Measurements from ENCODE around the gene IL13. TPM values are rescaled to one million over a fixed set of nuclear protein-coding genes. Genes with fewer than 3 reads are reported as not detected.
A peak's percentile ranks its signal among the peaks of the same experiment; 100 is the strongest.

The IL13 gene
- polyA plus RNA-seq, 2 of the 4 experiments (the other 2 are of a cell fraction) = 0.13 TPM; not detected in 1

DNA sequence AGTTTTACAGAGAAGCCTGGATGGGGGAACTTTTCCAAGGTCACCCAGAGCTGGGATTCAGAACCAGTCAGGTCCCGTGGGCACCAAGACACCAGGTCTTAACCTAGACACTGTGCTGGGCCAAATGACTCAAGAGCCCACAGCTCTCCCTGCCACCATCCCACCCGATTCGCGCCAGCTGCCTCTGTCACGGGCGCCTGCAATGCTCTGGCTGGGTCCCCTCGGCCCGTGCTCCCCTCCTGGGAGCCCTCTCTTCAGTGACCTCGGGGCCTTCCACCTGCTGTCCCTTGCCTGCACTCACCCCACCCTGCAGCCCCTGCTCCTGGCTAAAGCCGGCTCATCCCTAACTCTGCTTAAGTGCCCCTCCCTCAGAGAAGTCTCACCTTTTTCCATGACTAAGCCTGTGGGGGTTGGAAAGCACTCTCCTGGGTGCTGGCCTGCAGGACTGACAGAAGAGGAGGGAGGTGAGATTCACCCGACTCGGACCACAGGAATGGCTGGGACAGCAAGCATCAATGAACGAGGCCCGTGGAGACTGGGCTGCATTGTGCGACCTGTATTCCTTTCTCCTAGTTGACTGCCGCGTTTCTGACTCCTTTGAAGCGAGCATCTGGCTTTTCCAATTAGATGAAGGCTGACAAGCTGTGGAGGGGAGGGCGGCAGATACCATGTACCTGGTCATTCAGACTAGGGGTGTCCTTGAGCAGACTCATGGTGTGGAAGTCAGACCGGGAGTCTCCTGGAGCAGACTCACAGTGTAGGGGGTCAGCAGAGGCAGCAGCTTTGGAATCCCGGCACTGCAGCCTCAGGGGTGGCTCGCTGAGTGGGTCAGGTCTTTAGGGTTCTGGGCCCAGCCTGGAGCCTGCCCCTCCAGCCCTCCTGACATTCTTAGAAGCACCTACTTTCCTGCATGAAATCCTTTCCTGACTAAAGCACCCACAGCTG lies 10.1 kb downstream of the IL13 start:
- Histone ChIP-seq H3K9me3 (no peaks in the 10 kb centered on the region), H3K27ac (no peak overlapping the region), H3K4me1 (no peaks in the 10 kb centered on the region), H3K4me3 (no peak overlapping the region), H3K4me2 (no peak overlapping the region)
- TF ChIP-seq HOXB5 (CRISPR knock-in tag; IDR thresholded peaks at IDR 0.05) = no peak
- TF ChIP-seq CBX8 (IDR thresholded peaks at IDR 0.05) = no peak
- TF ChIP-seq RNF2 (IDR thresholded peaks at IDR 0.05; ENCODE audit: borderline replicate concordance, low read depth) = no peak
- TF ChIP-seq REST (IDR thresholded peaks at IDR 0.05) = no peak
- POLR2A ChIA-PET = no interaction called here
- 67% methylated on average over 17 of the region's 22 CpGs for WGBS (ENCODE audit: missing lambda C conversion rate)
- CTCF ChIA-PET = interaction anchor here (1.1 to 1.3 kb wide), 2 partner anchors 9 to 12 kb away, joined by 3 read pairs; no protein-coding TSS in a partner anchor
- DNase-seq (ENCODE audit: low read depth in 1 of 2, low spot score in 1 of 2) (no peak), ATAC-seq (0 out of 6 replicates have a peak, but pooled peaks of 1 of the 2 experiments have one; percentile 8), FAIRE-seq (no peak)

GRCh38 chr5:132668706-132669454 lies 10.9 kb downstream of the IL13 start:
- Histone ChIP-seq H3K4me3 (no peak overlapping the region), H3K4me1 (no peaks in the 10 kb centered on the region), H3K27ac (no peak overlapping the region), H3K9me3 (no peaks in the 10 kb centered on the region), H3K4me2 (no peak overlapping the region)
- no peak for TF ChIP-seq ZC3H11A (IDR thresholded peaks at IDR 0.05)
- TF ChIP-seq MYC (IDR thresholded peaks at IDR 0.05; ENCODE audit: borderline replicate concordance, low read length) = no peak
- no peak for TF ChIP-seq CHD4 (IDR thresholded peaks at IDR 0.05; ENCODE audit: borderline replicate concordance)
- TF ChIP-seq HMGXB4 (CRISPR knock-in tag; IDR thresholded peaks at IDR 0.05; ENCODE audit: borderline replicate concordance) = no peak
- TF ChIP-seq HOXB5 (CRISPR knock-in tag; IDR thresholded peaks at IDR 0.05) = no peak
- no peak for TF ChIP-seq E2F6 (IDR thresholded peaks at IDR 0.05; ENCODE audit: borderline replicate concordance, low read depth)
- TF ChIP-seq KDM1A (IDR thresholded peaks at IDR 0.05; ENCODE audit: low read depth) = no peak
- ChIA-PET CTCF (no interaction called here), POLR2A (no interaction called here)
- DNase-seq (ENCODE audit: low read depth in 1 of 2, low spot score in 1 of 2) (no peak), ATAC-seq (no peak), FAIRE-seq (no peak)
- WGBS (ENCODE audit: missing lambda C conversion rate) = 79% methylated on average over 12 of the region's 14 CpGs

DNA sequence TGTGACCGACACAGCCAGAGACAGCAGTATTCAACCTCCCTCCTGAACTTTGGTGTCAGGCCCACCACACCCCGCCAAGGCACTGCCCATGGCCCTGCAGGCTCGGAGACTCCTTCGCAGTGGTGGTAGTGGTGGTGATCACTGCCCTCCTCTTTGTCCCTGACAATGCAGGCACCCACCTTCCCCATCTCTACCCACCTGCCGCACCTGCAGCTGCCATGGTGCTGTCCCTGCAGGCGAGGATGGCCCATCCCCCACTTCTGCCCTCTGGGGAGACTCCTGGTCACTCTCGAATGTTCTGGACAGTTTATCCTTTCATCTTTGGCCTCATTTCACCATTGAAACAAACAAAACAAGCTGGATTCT lies 11.5 kb downstream of the IL13 start:
- WGBS (ENCODE audit: missing lambda C conversion rate) = 74% methylated on average over 7 of the region's 7 CpGs
- TF ChIP-seq HEYL (CRISPR knock-in tag; IDR thresholded peaks at IDR 0.05) (no peak), CBX8 (IDR thresholded peaks at IDR 0.05) (no peak), USF2 (IDR thresholded peaks at IDR 0.05) (no peak), MAX (IDR thresholded peaks at IDR 0.05) (no peak), NPAS2 (CRISPR knock-in tag; IDR thresholded peaks at IDR 0.05; ENCODE audit: borderline replicate concordance) (no peak), JUN (IDR thresholded peaks at IDR 0.05) (no peak), ESRRA (IDR thresholded peaks at IDR 0.05; ENCODE audit: borderline replicate concordance, low read length) (no peak)
- Histone ChIP-seq H3K4me2 (no peak overlapping the region), H3K27ac (no peak overlapping the region), H3K9me3 (no peaks in the 10 kb centered on the region), H3K4me1 (peaks cover 5% of the 10 kb centered on the region), H3K4me3 (no peak overlapping the region)
- CTCF ChIA-PET = interaction anchor here (0.8 kb wide), 1 partner anchor 151 kb away, joined by 3 read pairs; no protein-coding TSS in a partner anchor
- no peak for DNase-seq (ENCODE audit: low read depth in 1 of 2, low spot score in 1 of 2)
- FAIRE-seq = no peak
- POLR2A ChIA-PET = no interaction called here
- no peak for ATAC-seq

All from A549 (cell line).